AG09319 (cell line): ENCODE measurements around the gene PAX6.

Source experiments
- DNase-seq: peaks from one replicate; pipeline ENCODE4 v3.0.0-alpha.2; 2010; ENCODE audit warnings: low read depth; ENCODE audit errors: extremely low read depth
- TF ChIP-seq, protein P1 (sequence below): IDR thresholded peaks from 2 replicates; pipeline ENCODE4 v1.5.1; 2011; ENCODE audit warnings: low read depth, mild to moderate bottlenecking, inconsistent platforms, low read length, moderate library complexity

The PAX6 gene

DNA sequence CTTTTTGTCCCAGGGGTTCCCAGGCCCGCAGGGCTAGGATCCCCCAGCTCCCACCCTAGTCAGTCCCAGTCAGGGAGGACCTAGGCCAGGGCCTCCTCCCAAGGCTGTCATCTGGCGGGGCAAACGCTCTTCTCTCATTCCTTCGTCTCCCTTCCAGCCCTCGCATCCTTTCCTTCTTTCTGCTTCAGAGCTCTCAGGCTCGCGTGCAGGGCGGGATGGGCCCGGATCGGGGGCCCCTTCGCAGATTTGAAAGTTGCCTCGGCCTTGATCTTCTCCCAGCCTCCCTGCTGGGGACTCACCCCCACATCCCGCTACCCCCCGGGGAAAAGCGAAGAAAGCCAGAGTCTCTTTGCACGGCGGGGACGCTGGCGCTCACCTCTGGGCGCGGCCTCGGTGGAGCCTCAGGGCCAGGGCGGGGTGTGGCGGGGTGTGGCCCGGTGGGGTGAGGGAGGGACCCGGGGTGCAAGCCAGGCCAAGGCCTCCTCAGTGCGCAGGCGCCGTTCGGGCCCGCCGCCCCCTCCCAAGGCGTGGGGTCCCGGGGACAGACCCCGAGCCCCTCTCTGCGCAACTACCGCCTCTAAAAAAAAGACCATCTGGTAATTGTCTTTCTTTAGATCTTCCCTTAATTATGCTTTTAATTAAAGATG is 14.8 kb upstream of the PAX6 start:
- no peak for DNase-seq
- TF ChIP-seq, protein P1, sequence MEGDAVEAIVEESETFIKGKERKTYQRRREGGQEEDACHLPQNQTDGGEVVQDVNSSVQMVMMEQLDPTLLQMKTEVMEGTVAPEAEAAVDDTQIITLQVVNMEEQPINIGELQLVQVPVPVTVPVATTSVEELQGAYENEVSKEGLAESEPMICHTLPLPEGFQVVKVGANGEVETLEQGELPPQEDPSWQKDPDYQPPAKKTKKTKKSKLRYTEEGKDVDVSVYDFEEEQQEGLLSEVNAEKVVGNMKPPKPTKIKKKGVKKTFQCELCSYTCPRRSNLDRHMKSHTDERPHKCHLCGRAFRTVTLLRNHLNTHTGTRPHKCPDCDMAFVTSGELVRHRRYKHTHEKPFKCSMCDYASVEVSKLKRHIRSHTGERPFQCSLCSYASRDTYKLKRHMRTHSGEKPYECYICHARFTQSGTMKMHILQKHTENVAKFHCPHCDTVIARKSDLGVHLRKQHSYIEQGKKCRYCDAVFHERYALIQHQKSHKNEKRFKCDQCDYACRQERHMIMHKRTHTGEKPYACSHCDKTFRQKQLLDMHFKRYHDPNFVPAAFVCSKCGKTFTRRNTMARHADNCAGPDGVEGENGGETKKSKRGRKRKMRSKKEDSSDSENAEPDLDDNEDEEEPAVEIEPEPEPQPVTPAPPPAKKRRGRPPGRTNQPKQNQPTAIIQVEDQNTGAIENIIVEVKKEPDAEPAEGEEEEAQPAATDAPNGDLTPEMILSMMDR: no peak

DNA sequence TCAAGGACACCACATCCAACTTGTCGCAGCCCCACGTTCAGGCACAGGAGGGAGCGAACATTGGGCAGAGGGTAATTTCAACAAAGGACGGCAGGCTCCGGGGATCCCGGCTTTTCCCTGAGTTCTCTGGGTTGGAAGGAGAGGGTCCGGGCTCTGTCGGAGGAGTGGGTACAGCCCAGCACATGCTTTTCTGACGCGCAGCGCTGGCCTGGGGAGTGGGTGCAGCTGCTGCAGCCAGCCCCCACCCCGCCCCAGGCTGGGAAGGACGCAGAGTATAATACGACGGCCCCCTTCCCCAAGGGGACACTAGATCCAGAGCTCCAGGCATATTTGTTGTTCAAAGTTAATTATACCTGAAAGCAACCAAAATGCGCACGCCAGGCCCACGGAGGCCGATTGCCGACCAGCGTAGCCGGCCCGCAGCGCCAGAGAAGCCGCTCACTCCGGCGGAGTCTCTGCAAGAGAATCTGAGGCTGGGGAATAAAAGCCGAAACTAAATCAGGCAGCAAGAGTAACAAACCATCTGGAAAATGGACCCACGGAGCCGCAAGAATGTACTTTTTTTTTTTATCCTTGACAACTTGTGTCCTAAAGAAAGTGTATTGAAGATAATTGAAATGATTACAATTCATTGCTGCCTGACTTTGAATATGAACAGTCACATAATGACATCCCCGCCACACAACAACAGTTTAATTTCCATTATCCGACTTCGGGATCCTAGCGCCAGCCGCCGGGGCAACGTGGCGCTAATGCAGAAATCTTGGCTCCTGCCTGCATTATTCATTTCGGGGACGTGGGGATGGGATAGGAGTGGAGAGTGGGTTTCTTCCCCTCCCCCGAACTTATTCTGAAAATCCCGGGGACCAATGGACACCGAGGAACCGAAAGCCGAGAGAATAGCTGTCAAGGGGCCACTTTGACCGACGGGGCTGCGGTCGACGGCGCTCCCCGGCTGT is 14.0 kb upstream of the PAX6 start:
- DNase-seq: no peak
- TF ChIP-seq, protein P1: no peak

DNA sequence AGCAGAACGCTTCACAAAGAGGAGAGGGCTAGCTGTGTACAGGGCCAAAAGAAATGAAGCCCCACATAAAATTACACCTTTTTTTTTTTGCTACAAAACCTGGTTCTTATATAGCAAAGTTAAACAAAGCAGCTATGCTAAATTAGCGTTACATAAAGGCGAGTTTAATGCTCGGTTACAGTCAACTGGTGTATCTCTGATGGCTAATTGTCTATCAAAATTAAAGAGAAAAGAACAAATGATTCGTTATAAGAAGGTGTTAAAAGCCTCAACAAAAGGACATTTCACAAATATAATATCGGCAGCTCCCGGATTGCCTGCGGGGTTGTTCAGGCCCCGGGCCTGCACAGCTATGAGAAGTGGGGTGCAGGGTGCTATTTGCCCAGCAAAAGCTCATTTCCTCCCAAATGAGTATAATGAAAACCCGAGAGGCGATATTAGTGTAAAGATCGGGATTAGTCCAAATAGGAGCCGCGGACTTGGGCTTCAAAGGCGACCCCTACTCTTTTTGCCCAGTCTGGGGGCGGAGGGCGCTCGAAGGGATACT is 13.3 kb upstream of the PAX6 start:
- no peak for DNase-seq
- TF ChIP-seq, protein P1: no peak

DNA sequence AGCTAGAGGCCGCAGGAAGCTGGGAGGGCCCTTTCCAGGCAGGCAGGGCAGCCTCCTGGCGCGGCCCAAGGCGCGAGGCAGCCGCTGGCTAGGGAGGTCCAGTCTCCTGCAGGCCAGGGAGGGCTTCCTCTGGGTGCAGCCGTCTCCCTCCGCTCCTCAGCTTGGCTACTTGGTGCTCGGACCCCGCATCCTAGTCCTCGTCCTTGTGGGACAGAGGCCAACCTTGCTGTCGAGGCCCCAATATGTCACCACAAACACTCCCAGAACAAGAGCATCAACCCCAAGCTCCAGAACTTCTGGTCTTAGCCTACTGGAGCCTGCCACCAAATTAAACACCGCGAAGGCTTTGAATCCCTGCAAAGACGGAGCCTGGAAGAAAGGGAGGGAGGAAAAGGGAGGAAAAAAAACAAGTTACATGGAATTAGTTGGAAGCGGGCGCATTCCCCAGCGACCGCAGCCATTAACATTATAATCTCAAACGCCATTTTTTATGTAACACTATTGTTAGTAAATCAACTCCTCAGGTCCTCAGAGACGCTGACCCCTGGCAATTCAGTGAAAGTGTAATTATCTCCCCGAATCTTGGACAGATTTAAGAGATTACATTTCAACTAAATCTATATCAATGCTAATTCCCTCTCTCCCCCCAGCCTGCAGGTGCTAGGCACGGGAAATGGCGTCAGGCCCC is 12.7 kb upstream of the PAX6 start:
- DNase-seq: no peak
- TF ChIP-seq, protein P1: no peak

DNA sequence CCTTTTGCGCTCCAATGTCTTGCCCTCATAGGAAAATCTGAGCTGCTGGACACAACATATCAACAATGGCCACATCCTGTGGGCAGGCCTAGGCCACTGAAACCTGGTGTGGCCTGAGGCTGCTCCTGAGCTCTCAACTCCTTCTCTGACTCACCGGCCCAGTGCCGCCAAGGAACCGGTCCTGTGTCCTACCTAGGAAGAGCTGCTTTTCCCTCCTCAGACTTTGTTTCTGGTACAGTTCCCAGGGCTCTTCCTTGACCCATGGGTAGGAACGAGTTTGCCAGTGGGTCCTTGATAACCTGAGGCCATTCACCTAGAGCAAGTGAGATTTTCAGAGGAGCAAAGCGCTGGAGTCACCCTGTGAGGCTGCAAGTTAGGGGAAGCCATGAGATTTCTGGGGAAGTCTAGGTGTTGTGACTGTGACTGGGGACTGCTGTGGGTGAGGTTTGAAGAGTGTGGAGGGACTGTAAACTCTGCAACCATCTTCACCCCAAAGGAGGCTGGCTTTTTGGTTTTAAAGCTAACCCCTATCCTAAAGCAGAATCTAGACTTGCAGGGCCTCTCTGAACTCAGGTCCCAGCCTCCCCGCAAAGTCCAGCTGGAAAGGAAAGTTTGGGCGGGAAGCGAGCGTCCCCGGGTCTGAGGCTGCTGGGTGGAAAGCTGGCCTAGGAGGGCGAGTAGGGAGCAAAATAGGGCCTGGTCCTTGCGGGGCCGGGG is 12.0 kb upstream of the PAX6 start:
- TF ChIP-seq, protein P1: no peak
- DNase-seq: no peak

DNA sequence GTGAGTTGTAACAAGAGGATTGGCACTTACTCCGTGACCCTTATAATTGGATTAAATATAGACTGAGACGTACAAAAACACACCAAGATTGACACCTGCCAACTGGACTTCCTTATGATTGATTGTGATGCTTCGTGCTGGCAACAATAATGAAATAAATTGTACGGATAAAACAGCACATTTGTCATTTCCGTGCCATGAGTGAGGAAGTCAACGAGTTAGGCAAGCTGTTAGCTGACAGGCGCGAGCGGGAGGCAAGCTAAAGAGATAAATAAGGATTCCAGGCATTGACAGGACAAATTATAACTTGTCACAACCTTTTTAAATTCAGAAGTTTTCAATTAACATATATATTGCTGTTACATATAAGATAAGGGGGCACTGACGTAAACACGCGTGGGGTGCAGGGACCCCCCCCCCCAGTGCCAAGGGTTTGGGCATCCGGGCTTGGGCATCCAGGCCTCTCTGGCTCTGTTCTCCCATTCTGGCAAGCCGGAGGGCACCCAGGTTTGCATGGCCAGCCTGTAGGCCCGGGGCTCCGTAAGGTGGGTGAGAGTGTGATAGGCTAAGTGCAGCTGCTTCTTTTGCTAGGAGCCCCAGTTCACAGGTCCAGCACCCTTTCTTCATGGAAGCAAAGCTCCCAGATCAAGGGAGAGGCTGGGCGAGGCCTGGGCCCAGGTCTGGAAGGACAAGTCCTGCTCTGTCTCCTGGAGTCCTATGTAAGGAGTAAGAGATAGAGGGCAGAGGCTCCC is 11.2 kb upstream of the PAX6 start:
- DNase-seq: no peak
- TF ChIP-seq, protein P1: no peak
